Measurements from ENCODE around the gene HINT3.

HINT3 gene

GRCh38 chr6:125926711-125927110 lies 29.9 kb upstream of the HINT3 start:
- TF ChIP-seq CTCF (IDR thresholded peaks at IDR 0.05; ENCODE audit: insufficient read depth, low read length, poor library complexity, severe bottlenecking) = no peak
- TF ChIP-seq EZH2phosphoT487 (conservative IDR thresholded peaks at IDR 0.05; ENCODE audit: low read length) = no peak
- no peaks in the 10 kb centered on the region for H3F3A ChIP-seq (ENCODE audit: insufficient read depth)

DNA sequence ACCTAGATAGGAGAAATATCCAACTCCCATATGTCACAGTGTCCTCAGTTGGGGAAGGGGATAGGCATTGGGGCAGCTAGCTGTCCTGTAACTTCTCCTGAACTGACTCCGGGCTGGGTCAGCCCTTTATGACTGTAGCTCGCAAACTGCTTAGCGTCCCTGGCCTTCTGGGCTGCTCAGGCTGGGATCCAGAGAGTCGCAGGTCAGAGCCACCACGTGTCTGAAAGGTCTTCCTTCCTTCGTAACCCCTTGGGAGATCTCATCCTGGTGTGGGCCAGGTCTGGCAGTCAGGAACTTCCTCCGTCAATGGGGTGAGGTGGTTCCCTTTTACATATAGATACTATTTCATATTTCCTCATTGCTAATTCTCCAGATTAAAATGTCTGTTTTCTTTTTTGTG lies 28.8 kb upstream of the HINT3 start:
- no peak overlapping the region for H3K27ac ChIP-seq (ENCODE audit: low read depth, low read length)
- H3K9me3 ChIP-seq (ENCODE audit: insufficient read depth, low read length) = no peaks in the 10 kb centered on the region
- no peaks in the 10 kb centered on the region for H3K79me2 ChIP-seq (ENCODE audit: insufficient read depth, low read length)
- H3K9me2 ChIP-seq (replicated peaks; ENCODE audit: insufficient read depth, low read length) = no peaks in the 10 kb centered on the region
- H3K4me3 ChIP-seq (ENCODE audit: insufficient read depth, low read length, poor library complexity, severe bottlenecking) = no peak overlapping the region
- H2AFZ ChIP-seq (ENCODE audit: low read depth, low read length, severe bottlenecking) = no peak overlapping the region
- H3K27me3 ChIP-seq (ENCODE audit: low read length) = no peaks in the 10 kb centered on the region
- H3K9ac ChIP-seq (ENCODE audit: low read length) = no peak overlapping the region
- H3K4me2 ChIP-seq (ENCODE audit: low read depth, low read length, poor library complexity, severe bottlenecking) = no peak overlapping the region
- H3F3A ChIP-seq (ENCODE audit: insufficient read depth) = no peaks in the 10 kb centered on the region
- TF ChIP-seq EZH2phosphoT487 (conservative IDR thresholded peaks at IDR 0.05; ENCODE audit: low read length) = no peak
- no peaks in the 10 kb centered on the region for H4K20me1 ChIP-seq (ENCODE audit: low read depth, low read length)
- peaks cover 38% of the 10 kb centered on the region; the same call in 1 of the 2 replicates for H3K36me3 ChIP-seq (ENCODE audit: low read length)

More at GRCh38 chr6:125926711-125927110, 29.9 kb upstream of the HINT3 start:
- no peak overlapping the region for H3K4me3 ChIP-seq (ENCODE audit: insufficient read depth, low read length, poor library complexity, severe bottlenecking)
- H3K9me2 ChIP-seq (replicated peaks; ENCODE audit: insufficient read depth, low read length) = no peaks in the 10 kb centered on the region
- H4K20me1 ChIP-seq (ENCODE audit: low read depth, low read length) = no peaks in the 10 kb centered on the region
- no peaks in the 10 kb centered on the region for H3K27me3 ChIP-seq (ENCODE audit: low read length)
- no peak overlapping the region for H3K27ac ChIP-seq (ENCODE audit: low read depth, low read length)
- no peak overlapping the region for H3K9ac ChIP-seq (ENCODE audit: low read length)
- no peaks in the 10 kb centered on the region for H3K79me2 ChIP-seq (ENCODE audit: insufficient read depth, low read length)
- H3K36me3 ChIP-seq (ENCODE audit: low read length) = peaks cover 48% of the 10 kb centered on the region
- H3K4me2 ChIP-seq (ENCODE audit: low read depth, low read length, poor library complexity, severe bottlenecking) = no peak overlapping the region
- no peak overlapping the region for H2AFZ ChIP-seq (ENCODE audit: low read depth, low read length, severe bottlenecking)
- no peaks in the 10 kb centered on the region for H3K9me3 ChIP-seq (ENCODE audit: insufficient read depth, low read length)

DNA sequence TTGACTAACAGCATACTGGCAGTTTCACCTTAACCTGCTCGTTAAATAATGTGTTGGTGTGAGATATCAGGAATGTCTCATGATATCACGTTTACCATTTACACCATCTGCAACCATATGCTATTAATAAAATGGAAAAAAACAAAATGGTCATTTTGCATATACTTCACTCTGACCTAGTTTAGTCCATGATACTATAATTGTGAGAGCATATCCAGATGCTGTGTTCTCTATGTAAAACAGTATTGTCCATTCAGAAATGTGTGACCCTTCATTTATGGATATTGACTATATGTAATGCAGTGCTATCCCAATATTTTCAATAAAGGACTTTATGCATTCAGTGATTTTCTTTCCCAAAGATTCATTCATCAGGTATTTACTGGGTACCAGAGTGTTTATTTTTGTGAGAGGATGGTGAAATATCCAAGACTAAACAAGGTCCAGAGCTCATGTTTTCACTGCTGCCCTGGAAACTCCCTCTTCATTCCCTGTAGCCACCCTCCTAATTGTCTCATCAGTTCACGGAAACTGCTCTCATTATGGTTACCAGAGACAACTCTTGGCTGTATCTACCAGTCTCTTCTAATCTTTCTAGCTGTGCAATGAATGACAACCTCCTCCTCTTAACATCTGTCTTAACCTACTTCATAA lies 25.7 kb upstream of the HINT3 start:
- H3K4me3 ChIP-seq (ENCODE audit: insufficient read depth, low read length, poor library complexity, severe bottlenecking) = no peak overlapping the region
- no peaks in the 10 kb centered on the region for H3K27me3 ChIP-seq (ENCODE audit: low read length)
- H2AFZ ChIP-seq (ENCODE audit: low read depth, low read length, severe bottlenecking) = no peak overlapping the region
- no peaks in the 10 kb centered on the region for H3K9me2 ChIP-seq (replicated peaks; ENCODE audit: insufficient read depth, low read length)
- no peaks in the 10 kb centered on the region for H4K20me1 ChIP-seq (ENCODE audit: low read depth, low read length)
- H3K4me2 ChIP-seq (ENCODE audit: low read depth, low read length, poor library complexity, severe bottlenecking) = no peak overlapping the region
- no peak overlapping the region for H3K9ac ChIP-seq (ENCODE audit: low read length)
- no peaks in the 10 kb centered on the region for H3K9me3 ChIP-seq (ENCODE audit: insufficient read depth, low read length)
- no peak overlapping the region for H3K27ac ChIP-seq (ENCODE audit: low read depth, low read length)
- H3K36me3 ChIP-seq (ENCODE audit: low read length) = peaks cover 31% of the 10 kb centered on the region; the same call in 1 of the 2 replicates
- H3K79me2 ChIP-seq (ENCODE audit: insufficient read depth, low read length) = no peaks in the 10 kb centered on the region
- TF ChIP-seq EZH2phosphoT487 (conservative IDR thresholded peaks at IDR 0.05; ENCODE audit: low read length) (no peak), CTCF (IDR thresholded peaks at IDR 0.05; ENCODE audit: insufficient read depth, low read length, poor library complexity, severe bottlenecking) (no peak)
- no peaks in the 10 kb centered on the region for H3F3A ChIP-seq (ENCODE audit: insufficient read depth)

DNA sequence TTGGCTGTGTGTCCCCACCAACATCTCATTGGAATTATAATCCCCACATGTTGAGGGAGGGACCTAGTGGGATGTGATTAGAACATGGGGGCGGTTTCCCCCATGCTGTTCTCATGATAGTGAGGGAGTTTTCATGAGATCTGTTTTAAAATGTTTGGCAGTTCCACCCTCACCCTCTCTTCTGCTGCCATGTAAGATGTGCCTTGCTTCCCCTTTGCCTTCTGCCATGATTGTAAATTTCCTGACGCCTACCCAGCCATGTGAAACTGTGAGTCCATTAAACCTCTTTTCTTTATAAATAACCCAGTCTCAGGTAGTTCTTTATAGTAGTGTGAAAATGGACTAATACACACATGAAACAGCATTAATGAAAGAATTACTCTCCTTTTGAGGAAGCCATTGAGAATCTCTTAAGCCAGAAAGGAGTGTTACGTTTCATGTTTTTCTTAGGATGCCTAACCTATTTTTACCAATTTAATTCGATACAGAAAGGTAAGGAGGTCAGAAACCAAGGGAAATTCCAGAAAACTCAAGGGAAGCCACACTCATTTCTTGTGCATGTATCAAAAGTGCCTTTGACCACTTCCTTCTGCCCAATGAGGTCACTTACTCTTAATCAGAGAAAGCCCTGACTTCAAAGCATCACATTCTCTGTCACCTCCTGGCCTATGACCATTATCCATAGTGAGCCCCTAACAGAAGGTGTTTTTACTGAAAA lies 24.7 kb upstream of the HINT3 start:
- Histone ChIP-seq H3K27me3 (ENCODE audit: low read length) (no peaks in the 10 kb centered on the region), H2AFZ (ENCODE audit: low read depth, low read length, severe bottlenecking) (no peak overlapping the region), H3K4me2 (ENCODE audit: low read depth, low read length, poor library complexity, severe bottlenecking) (no peak overlapping the region), H3K9me2 (replicated peaks; ENCODE audit: insufficient read depth, low read length) (no peaks in the 10 kb centered on the region), H4K20me1 (ENCODE audit: low read depth, low read length) (no peaks in the 10 kb centered on the region), H3K79me2 (ENCODE audit: insufficient read depth, low read length) (no peaks in the 10 kb centered on the region), H3K36me3 (ENCODE audit: low read length) (peaks cover 28% of the 10 kb centered on the region; the same call in 1 of the 2 replicates), H3F3A (ENCODE audit: insufficient read depth) (no peaks in the 10 kb centered on the region), H3K4me3 (ENCODE audit: insufficient read depth, low read length, poor library complexity, severe bottlenecking) (no peak overlapping the region), H3K9ac (ENCODE audit: low read length) (no peak overlapping the region), H3K9me3 (ENCODE audit: insufficient read depth, low read length) (no peaks in the 10 kb centered on the region), H3K27ac (ENCODE audit: low read depth, low read length) (no peak overlapping the region)
- TF ChIP-seq CTCF (IDR thresholded peaks at IDR 0.05; ENCODE audit: insufficient read depth, low read length, poor library complexity, severe bottlenecking) (no peak), EZH2phosphoT487 (conservative IDR thresholded peaks at IDR 0.05; ENCODE audit: low read length) (no peak)
